Stimulated activated CD8-positive, alpha-beta memory T cell treated with anti-CD3 and anti-CD28 coated beads, Interleukin-4, amount 100 ng/mL, for 4 hours (primary cell): ENCODE results near the gene SPPL3.

Experiments
- DNase-seq, 2 donors: peaks; one replicate each; pipeline ENCODE4 v3.0.0-alpha.2; 2020; ENCODE audit warnings: low read depth in 2 of 2, low spot score in 1 of 2

The SPPL3 gene

GRCh38 chr12:120725659-120726509, 178.3 kb downstream of the SPPL3 start, which contains the start of gene ACADS:
TSS of gene ACADS (plus strand) at chr12:120725826. CDS start at chr12:120725886, 60 bp downstream.
- DNase-seq, result peak; percentile 72

- DNase-seq, result no peak
Observed at GRCh38 chr12:120725151-120725658, 179.0 kb downstream of the SPPL3 start.

DNA sequence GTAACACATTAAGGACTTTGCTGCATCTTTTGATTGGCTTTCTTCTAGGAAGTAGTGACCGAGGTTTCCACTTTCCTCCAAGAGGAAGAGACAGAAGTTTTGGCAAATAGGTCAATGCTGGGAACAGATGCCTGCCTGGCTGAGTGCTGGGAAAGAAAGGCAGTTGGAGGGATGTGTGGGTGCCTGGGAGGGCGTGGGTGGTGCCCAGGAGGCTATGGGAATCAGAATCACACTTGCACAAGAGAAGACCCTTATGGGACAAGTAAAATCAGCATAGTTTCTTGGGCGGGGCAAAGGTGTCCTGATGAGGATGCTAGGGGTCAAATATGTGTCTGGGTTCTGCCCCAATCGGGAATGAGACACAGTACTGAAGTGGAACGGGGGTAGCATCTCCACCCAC, 179.4 kb downstream of the SPPL3 start:
- DNase-seq, result no peak

- DNase-seq, result no peak
Observed at GRCh38 chr12:120722784-120723183, 181.4 kb downstream of the SPPL3 start.

DNA sequence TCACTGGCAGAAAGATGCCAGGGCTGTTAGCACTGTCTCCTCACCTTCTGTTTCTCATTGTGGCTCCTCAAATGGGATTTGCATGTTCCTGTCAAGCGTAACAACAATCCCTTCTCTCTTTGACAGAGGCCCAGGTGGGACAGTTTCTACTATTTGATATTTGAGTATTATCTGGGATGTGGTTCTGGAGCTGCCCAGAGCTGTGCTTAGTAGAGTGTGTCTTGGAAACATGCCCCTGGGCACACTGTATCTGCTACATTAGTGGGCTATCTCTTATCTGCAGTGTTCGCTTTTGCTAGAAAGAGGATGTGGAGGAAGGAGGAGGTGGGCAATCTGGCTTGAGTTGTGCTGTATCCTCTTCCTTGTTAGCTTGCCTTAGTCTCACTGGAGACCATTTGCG, 182.3 kb downstream of the SPPL3 start:
- no peak for DNase-seq

DNA sequence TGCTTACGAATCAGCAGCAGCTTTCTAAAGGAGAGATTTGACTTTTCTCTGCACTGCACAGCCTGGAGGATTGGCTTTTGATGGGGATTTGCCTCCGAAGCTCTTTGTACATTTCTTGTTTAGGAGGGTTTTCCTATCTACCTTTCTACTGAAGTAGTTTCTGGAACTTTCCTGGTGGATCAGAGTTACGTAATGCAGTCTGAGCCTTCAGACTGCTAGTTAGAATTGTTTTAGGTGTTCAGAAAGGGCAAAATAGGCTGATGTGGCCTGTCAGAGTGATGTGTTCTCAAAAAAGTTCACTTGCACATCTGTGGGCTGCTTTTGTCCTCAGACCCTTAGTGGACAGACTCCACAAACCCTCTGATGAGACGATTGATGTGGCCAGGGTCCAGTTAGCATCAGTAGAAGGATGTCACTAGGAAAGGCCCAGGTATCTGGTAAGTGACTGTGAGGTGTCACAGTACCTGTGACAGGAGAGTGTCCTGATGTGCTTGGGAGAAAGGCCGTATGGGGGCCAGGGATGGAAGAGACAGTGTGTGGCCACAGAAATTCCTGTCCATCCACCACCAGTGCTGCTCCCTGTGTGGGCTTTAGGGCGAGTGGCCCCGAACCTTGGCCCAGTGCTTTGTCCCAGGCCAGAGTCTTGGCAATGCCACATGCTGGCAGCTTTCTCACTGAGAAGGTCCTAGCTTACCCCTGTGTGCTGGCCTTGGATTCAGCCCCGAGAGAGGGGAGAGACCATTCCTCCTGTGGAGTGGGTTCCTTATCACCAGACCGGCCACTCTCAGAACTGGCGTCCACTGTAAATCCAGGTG, 183.0 kb downstream of the SPPL3 start:
- DNase-seq, result no peak

DNA sequence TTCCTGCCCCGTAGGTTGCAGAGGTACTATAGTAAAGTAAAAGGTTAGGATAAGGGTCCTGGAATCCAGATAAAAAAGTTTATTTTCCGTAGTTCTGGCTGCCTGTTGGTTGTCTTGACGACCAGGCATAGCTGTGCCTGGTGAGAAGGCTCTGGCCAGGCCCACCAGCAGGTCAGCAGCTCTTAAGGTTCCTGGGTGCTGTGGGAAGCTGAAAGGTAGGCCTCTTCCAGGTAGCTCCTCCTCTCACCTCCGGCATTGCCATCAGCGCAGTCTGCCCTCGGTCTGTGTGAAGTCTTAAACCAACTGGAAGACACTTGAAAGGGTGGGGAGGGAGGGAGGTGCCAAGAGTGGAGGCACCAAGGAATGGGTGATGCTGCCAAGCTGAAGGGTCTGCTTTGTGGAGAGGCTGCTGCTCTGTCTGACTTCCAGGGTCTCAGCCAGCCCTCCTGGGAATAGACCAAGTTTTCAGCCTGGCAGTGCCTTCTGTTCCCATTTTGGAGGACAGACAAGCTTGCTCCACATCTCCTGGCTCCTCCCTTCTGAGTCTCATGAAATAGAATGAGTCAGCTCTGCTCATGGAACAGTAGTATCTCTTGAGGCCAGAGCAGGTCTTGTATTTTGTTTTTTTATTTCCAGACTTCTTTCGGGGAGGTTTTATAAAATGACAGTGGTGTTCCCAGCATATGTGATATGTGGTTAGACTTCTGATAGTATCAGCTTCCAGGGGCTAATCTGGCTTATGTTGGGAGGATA, 183.7 kb downstream of the SPPL3 start:
- no peak for DNase-seq

DNA sequence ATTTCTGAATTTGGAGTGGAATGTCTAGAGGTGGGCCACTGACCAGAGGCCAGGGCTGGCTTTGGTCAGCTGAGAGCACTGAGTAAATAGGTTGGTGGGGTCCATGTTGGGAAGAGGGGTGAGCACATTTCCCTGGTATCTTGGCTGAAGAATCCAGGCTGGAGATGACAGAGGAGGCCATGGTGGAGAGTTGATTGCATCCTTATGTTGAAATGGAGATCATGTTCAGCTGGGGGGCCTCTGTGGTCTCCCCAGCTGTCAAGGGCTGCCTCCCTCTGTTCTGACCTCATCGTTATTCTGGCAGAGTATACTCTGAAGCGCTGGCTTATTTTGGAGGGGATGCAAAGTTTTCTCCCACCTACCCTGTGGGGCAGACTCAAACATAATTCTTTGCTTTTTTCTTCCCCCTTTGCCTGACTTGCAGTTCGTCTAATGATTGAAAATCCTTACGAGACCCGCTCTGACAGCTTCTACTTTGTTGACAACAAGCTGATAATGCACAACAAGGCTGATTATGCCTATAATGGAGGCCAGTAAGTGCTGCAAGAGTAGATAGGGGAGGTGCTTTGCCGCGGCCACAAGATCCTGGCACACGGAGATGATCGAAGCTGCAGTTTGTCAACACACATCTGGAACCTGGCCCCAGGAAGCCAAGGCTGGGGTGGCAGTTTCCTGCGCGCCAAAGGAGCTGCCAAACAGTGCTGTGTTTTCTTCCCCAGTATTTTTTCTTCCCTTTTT, 184.5 kb downstream of the SPPL3 start:
- DNase-seq, result no peak

DNA sequence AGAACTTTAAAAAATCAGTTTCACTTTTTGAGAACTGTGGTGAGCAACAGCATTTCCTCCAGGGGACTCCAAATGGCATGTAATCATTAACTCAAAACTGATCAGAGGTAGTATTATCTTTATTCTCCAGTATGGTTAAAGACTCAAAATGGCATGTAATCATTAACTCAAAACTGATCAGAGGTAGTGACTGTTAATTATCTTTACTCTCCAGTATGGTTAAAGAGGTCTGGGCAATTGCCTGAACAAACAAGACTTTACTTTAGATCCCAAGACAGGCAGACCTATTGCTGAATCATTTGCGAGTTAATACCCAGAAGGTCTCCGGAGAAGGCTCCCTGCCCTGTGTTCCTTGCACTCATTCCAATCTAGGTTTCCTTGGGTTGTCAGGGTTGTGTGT, 185.1 kb downstream of the SPPL3 start:
- DNase-seq, result no peak

DNA sequence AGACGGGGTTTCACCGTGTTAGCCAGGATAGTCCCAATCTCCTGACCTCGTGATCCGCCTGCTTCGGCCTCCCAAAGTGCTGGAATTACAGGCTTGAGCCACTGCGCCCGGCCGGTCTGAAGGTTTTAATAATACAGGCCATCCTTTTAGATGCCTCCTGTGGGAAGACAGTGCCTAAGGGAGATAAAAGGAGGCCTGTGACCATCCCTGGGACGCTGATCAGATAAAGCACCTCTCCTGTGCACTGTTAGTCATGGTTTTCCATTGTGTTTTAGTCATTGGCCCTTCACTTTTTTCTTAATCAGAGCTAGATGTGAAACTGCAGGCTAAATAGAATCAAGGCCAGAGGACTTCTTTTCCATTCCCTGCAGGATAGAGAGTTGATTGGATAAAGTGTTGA, 186.1 kb downstream of the SPPL3 start:
- no peak for DNase-seq

DNA sequence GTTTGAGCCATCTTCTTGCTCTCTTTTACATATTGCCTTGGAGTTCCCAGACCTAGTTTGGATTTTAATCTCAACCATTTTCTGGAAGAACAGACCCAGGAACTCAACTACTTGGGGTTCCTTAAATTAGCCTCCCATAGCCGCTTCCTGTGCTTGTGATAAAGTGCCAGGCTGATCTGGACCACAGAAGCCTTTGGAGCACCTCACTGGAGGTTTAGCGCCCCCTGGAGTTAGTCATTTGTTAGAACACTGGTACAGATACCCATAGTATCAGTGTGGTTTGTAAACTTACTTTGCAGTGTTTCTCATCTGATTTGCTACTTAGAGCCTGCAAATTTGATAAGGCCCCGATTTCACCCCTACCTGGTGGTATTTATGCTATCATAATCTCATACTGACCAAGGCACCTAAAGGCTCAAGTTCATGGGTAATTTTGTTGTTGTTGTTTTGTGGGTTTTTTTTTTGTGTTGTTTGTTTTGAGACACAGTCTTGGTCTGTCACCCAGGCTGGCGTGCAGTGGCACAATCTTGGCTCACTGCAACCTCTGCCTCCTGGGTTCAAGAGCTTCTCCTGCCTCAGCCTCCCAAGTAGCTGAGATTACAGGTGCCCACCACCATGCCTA, 190.2 kb downstream of the SPPL3 start:
- DNase-seq, result peak; percentile 33 to 46

GRCh38 chr12:120712610-120713009, 191.5 kb downstream of the SPPL3 start:
- no peak for DNase-seq
